HG03439 (cell line): Measurements from ENCODE around the gene KPNA1.

Source experiments
- ATAC-seq: cut with Tn5 transposase; IDR thresholded peaks from one replicate; pipeline ENCODE4 v1.9.1; 2021; ENCODE audit warnings: mild to moderate bottlenecking, moderate library complexity; ENCODE audit not compliant: unreplicated experiment

The KPNA1 gene

GRCh38 chr3:122387709-122388108 lies 127.0 kb downstream of the KPNA1 start:
- ATAC-seq: no peak

DNA sequence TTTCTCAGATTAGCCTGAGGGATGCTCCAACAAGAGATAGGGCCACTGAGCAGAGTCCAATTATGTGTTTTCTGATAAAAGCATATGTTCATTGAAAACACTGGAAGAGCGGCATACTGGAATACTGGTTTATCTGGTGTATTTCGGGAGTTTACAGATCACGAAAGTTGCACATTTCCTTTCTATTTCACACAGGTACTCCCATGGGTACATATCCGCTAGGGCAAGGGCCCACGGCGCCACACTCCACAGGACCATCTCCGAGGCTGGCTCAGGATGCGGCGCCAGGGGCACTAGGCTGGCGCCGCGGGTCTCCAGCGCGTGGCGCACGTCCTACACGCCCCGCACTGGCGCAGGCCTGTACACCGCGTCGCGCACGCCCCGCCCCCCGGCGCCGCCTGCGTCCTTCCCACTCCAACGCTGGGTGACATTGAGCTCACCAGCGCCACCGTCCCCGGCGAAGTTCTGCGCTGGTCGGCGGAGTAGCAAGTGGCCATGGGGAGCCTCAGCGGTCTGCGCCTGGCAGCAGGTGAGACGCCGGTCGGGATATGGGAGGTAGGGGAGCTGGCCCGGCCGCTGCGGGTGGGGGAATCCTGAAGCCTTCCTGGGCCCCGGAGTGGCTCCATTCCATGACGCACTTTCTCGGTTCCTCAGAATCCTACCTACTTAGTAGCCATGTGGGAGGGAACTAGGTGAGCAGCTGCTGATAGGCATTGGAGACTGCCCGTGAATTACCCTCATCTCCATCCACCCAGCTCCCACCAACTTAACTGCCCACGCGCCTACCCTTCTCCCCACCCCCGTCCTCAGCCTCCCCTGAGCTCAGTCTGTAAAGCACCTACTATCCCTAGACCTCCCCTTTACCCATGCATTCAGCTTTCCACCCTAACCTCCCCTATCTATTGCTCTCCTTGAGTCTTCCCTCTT lies 130.7 kb downstream of the KPNA1 start, which contains the start of gene FAM162A:
FAM162A (plus strand) TSS at position 412 of the 927 bp plus-strand sequence; CDS start at position 496, 84 bp downstream.
- ATAC-seq: peak; percentile 92

GRCh38 chr3:122382888-122383666 lies 131.7 kb downstream of the KPNA1 start, which contains the start of gene MIX23:
Gene MIX23 (minus strand): TSS chr3:122383231. CDS start chr3:122383224, 7 bp downstream.
- ATAC-seq: peak; percentile 40

GRCh38 chr3:122377975-122378374 lies 136.8 kb downstream of the KPNA1 start:
- ATAC-seq: no peak

DNA sequence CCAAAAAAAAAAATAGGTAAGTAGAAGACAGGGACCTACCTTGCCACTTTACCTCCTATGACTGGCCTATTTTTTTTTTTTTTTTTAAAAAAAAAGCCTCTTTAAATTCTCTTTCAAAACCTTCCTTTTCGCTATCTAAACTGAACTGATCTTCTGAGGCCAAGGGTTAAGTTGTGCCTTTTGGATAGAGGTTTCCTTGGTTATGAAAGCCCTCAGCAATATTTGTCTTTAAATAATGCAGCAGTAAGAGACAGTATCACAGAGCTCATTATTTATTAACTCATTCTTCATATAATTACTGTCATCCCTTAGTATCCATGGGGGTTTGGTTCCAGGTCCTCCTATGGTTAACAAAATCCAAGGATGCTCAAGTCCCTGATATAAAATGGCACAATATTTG lies 140.7 kb downstream of the KPNA1 start:
- no peak for ATAC-seq
